ENCODE results near the gene HNRNPLL. TPM values are rescaled to one million over a fixed set of nuclear protein-coding genes. Genes with fewer than 3 reads are reported as not detected.

Gene HNRNPLL
- total and polyA plus RNA-seq, 4 experiments from 2014 or later: 71.2 to 105 (median 88.9) TPM

GRCh38 chr2:38578832-38579231 lies 23.9 kb downstream of the HNRNPLL start:
- ChIA-PET POLR2A (ENCODE audit: partially characterized antibody) (interaction anchor here (1.1 to 15.1 kb wide), 7 partner anchors 20 to 172 kb away, joined by 3 to 332 read pairs (median 11); partner anchors contain the start of genes HNRNPLL and SRSF7), CTCF (ENCODE audit: partially characterized antibody) (interaction anchor here (1.6 to 11.3 kb wide), 7 partner anchors 13 to 162 kb away, joined by 4 to 268 read pairs (median 28); partner anchors contain the start of gene HNRNPLL)
- no peaks in the 10 kb centered on the region for H3K27me3 ChIP-seq (ENCODE audit: insufficient read depth, low read length)
- Mint-ChIP-seq H3K4me1 (peaks cover 32 to 68% (median 46%) of the 10 kb centered on the region in 4 donors), H3K36me3 (peaks cover 39 to 75% of the 10 kb centered on the region in 2 donors), H3K4me3 (peak overlapping the region in 3 of 8 donors; percentile 4 to 26 (median 9)), H3K27ac (peak overlapping the region; percentile 15 to 82 (median 62)), H3K27me3 (no peaks in the 10 kb centered on the region), H3K9me3 (no peaks in the 10 kb centered on the region)
- H3K9me3 ChIP-seq (ENCODE audit: control insufficient read depth in 1 of 2, low read length in 2 of 2): no peaks in the 10 kb centered on the region
- H3K4me1 ChIP-seq (ENCODE audit: insufficient read depth, low read length): peaks cover 53% of the 10 kb centered on the region
- peak in 2 of 5 donors; percentile 35 to 39 for DNase-seq
- H3K36me3 ChIP-seq (ENCODE audit: insufficient read depth, low read length): peaks cover 33% of the 10 kb centered on the region
- intact Hi-C loops (cut with micrococcal nuclease): no loop called here
- no peak overlapping the region for H3K27ac ChIP-seq (ENCODE audit: low read depth, low read length)
- H3K4me3 ChIP-seq (ENCODE audit: low read length in 2 of 2): no peak overlapping the region

GRCh38 chr2:38574278-38574677 lies 28.4 kb downstream of the HNRNPLL start:
- H3K9me3 ChIP-seq (ENCODE audit: control insufficient read depth in 1 of 2, low read length in 2 of 2): no peaks in the 10 kb centered on the region
- peak overlapping the region in 6 of 7 donors; percentile 58 to 92 (median 74) for H3K27ac Mint-ChIP-seq
- peaks cover 53% of the 10 kb centered on the region for H3K4me1 ChIP-seq (ENCODE audit: insufficient read depth, low read length)
- no peak for DNase-seq
- ChIA-PET POLR2A (ENCODE audit: partially characterized antibody) (interaction anchor here (0.9 to 1.9 kb wide), 2 partner anchors 120 to 177 kb away, joined by 3 to 7 read pairs; partner anchors contain the start of gene SRSF7), CTCF (ENCODE audit: partially characterized antibody) (interaction anchor here (1.1 to 3.0 kb wide), 5 partner anchors 7 to 198 kb away, joined by 3 to 19 read pairs (median 6); partner anchors contain the start of gene HNRNPLL)
- no peak overlapping the region for H3K4me3 ChIP-seq (ENCODE audit: low read length in 2 of 2)
- no peaks in the 10 kb centered on the region for H3K27me3 ChIP-seq (ENCODE audit: insufficient read depth, low read length)
- intact Hi-C loops (cut with micrococcal nuclease): loop anchor here (2.0 kb wide), 1 partner anchor 13 kb away; no protein-coding TSS in a partner anchor
- peaks cover 39 to 74% of the 10 kb centered on the region in 2 donors for H3K36me3 Mint-ChIP-seq
- no peaks in the 10 kb centered on the region for H3K9me3 Mint-ChIP-seq
- no peaks in the 10 kb centered on the region for H3K27me3 Mint-ChIP-seq
- H3K36me3 ChIP-seq (ENCODE audit: insufficient read depth, low read length): peaks cover 52% of the 10 kb centered on the region
- peaks cover 29 to 61% (median 42%) of the 10 kb centered on the region in 4 donors for H3K4me1 Mint-ChIP-seq
- no peak overlapping the region for H3K27ac ChIP-seq (ENCODE audit: low read depth, low read length)
- no peak overlapping the region for H3K4me3 Mint-ChIP-seq

- peak overlapping the region; percentile 30 for H3K27ac ChIP-seq (ENCODE audit: low read depth, low read length)
- no peaks in the 10 kb centered on the region for H3K9me3 Mint-ChIP-seq
- H3K4me3 Mint-ChIP-seq: peak overlapping the region in 1 of 8 donors; percentile 9
- intact Hi-C loops (cut with micrococcal nuclease): no loop called here
- no peaks in the 10 kb centered on the region for H3K27me3 ChIP-seq (ENCODE audit: insufficient read depth, low read length)
- no peaks in the 10 kb centered on the region for H3K9me3 ChIP-seq (ENCODE audit: control insufficient read depth in 1 of 2, low read length in 2 of 2)
- ChIA-PET CTCF (ENCODE audit: partially characterized antibody) (interaction anchor here (1.0 to 3.0 kb wide), 3 partner anchors 9 to 179 kb away, joined by 3 to 19 read pairs (median 4); partner anchors contain the start of gene SRSF7), POLR2A (ENCODE audit: partially characterized antibody) (interaction anchor here (1.2 to 1.6 kb wide), 4 partner anchors 10 to 172 kb away, joined by 3 to 5 read pairs (median 4); partner anchors contain the start of genes GALM and HNRNPLL)
- peak overlapping the region; percentile 13 to 82 (median 58) for H3K27ac Mint-ChIP-seq
- H3K36me3 ChIP-seq (ENCODE audit: insufficient read depth, low read length): peaks cover 63% of the 10 kb centered on the region
- no peak overlapping the region for H3K4me3 ChIP-seq (ENCODE audit: low read length in 2 of 2)
- H3K4me1 Mint-ChIP-seq: peaks cover 19 to 47% (median 31%) of the 10 kb centered on the region in 4 donors
- H3K36me3 Mint-ChIP-seq: peaks cover 41 to 77% of the 10 kb centered on the region in 2 donors
- H3K4me1 ChIP-seq (ENCODE audit: insufficient read depth, low read length): peaks cover 37% of the 10 kb centered on the region
- DNase-seq: no peak
- no peaks in the 10 kb centered on the region for H3K27me3 Mint-ChIP-seq
Observed at GRCh38 chr2:38572167-38572566, 30.6 kb downstream of the HNRNPLL start.

GRCh38 chr2:38571193-38571592 lies 31.5 kb downstream of the HNRNPLL start:
- Mint-ChIP-seq H3K27me3 (no peaks in the 10 kb centered on the region), H3K4me3 (no peak overlapping the region), H3K9me3 (no peaks in the 10 kb centered on the region), H3K27ac (peak overlapping the region in 4 of 7 donors; percentile 1 to 57 (median 34)), H3K36me3 (peaks cover 31 to 75% of the 10 kb centered on the region in 2 donors), H3K4me1 (peaks cover 16 to 37% (median 25%) of the 10 kb centered on the region in 4 donors)
- peaks cover 60% of the 10 kb centered on the region for H3K36me3 ChIP-seq (ENCODE audit: insufficient read depth, low read length)
- no peak overlapping the region for H3K4me3 ChIP-seq (ENCODE audit: low read length in 2 of 2)
- DNase-seq: no peak
- H3K27me3 ChIP-seq (ENCODE audit: insufficient read depth, low read length): no peaks in the 10 kb centered on the region
- H3K4me1 ChIP-seq (ENCODE audit: insufficient read depth, low read length): peaks cover 37% of the 10 kb centered on the region
- ChIA-PET POLR2A (ENCODE audit: partially characterized antibody) (no interaction called here), CTCF (ENCODE audit: partially characterized antibody) (interaction anchor here (3.0 kb wide), 1 partner anchor 10 kb away, joined by 19 read pairs; no protein-coding TSS in a partner anchor)
- H3K9me3 ChIP-seq (ENCODE audit: control insufficient read depth in 1 of 2, low read length in 2 of 2): no peaks in the 10 kb centered on the region
- intact Hi-C loops (cut with micrococcal nuclease): no loop called here
- H3K27ac ChIP-seq (ENCODE audit: low read depth, low read length): peak overlapping the region; percentile 30

- peaks cover 58% of the 10 kb centered on the region for H3K36me3 ChIP-seq (ENCODE audit: insufficient read depth, low read length)
- H3K27ac Mint-ChIP-seq: peak overlapping the region in 3 of 7 donors; percentile 35 to 52 (median 37)
- H3K4me1 ChIP-seq (ENCODE audit: insufficient read depth, low read length): peaks cover 20% of the 10 kb centered on the region
Observed at GRCh38 chr2:38568724-38569436, 33.8 kb downstream of the HNRNPLL start.

GRCh38 chr2:38565333-38565732 lies 37.4 kb downstream of the HNRNPLL start:
- Mint-ChIP-seq H3K27ac (no peak overlapping the region), H3K27me3 (no peaks in the 10 kb centered on the region), H3K4me3 (no peak overlapping the region), H3K4me1 (no peaks in the 10 kb centered on the region), H3K9me3 (no peaks in the 10 kb centered on the region), H3K36me3 (peaks cover 43 to 61% of the 10 kb centered on the region in 2 donors)
- CTCF ChIA-PET (ENCODE audit: partially characterized antibody): interaction anchor here (0.5 to 7.7 kb wide), 10 partner anchors 11 to 608 kb away, joined by 3 to 33 read pairs (median 6); no protein-coding TSS in a partner anchor
- no peaks in the 10 kb centered on the region for H3K9me3 ChIP-seq (ENCODE audit: control insufficient read depth in 1 of 2, low read length in 2 of 2)
- H3K4me1 ChIP-seq (ENCODE audit: insufficient read depth, low read length): no peaks in the 10 kb centered on the region
- no peak for DNase-seq
- no peaks in the 10 kb centered on the region for H3K27me3 ChIP-seq (ENCODE audit: insufficient read depth, low read length)
- POLR2A ChIA-PET (ENCODE audit: partially characterized antibody): interaction anchor here (0.8 to 1.2 kb wide), 5 partner anchors 8 to 188 kb away, joined by 3 to 5 read pairs (median 3); partner anchors contain the start of gene SRSF7
- no peak overlapping the region for H3K4me3 ChIP-seq (ENCODE audit: low read length in 2 of 2)
- no peak overlapping the region for H3K27ac ChIP-seq (ENCODE audit: low read depth, low read length)
- H3K36me3 ChIP-seq (ENCODE audit: insufficient read depth, low read length): peaks cover 54% of the 10 kb centered on the region
- intact Hi-C loops (cut with micrococcal nuclease): no loop called here

More at GRCh38 chr2:38568724-38569436, 33.8 kb downstream of the HNRNPLL start:
- Mint-ChIP-seq H3K9me3 (no peaks in the 10 kb centered on the region), H3K27me3 (no peaks in the 10 kb centered on the region), H3K4me1 (peaks cover 6 to 16% (median 8%) of the 10 kb centered on the region in 4 donors), H3K36me3 (peaks cover 38 to 67% of the 10 kb centered on the region in 2 donors), H3K4me3 (no peak overlapping the region)
- CTCF ChIA-PET (ENCODE audit: partially characterized antibody): interaction anchor here (0.6 to 7.7 kb wide), 6 partner anchors 13 to 193 kb away, joined by 3 to 33 read pairs (median 5); no protein-coding TSS in a partner anchor
- no peak overlapping the region for H3K27ac ChIP-seq (ENCODE audit: low read depth, low read length)
- no peak for DNase-seq
- POLR2A ChIA-PET (ENCODE audit: partially characterized antibody): interaction anchor here (1.2 to 1.6 kb wide), 2 partner anchors 26 to 182 kb away, joined by 3 to 12 read pairs; partner anchors contain the start of gene SRSF7
- intact Hi-C loops (cut with micrococcal nuclease): no loop called here
- no peak overlapping the region for H3K4me3 ChIP-seq (ENCODE audit: low read length in 2 of 2)
- H3K27me3 ChIP-seq (ENCODE audit: insufficient read depth, low read length): no peaks in the 10 kb centered on the region
- no peaks in the 10 kb centered on the region for H3K9me3 ChIP-seq (ENCODE audit: control insufficient read depth in 1 of 2, low read length in 2 of 2)
